CD1c-positive myeloid dendritic cell (primary cell): ENCODE results near the gene PITPNC1.
"Not testable (repeated sequence)": the region's sequence is repeated elsewhere in the genome, so short reads cannot be mapped to it uniquely, and the experiment has no call there.

ENCODE experiments used
- DNase-seq: peaks from one replicate; pipeline ENCODE4 v3.0.0-alpha.2; 2016; ENCODE audit errors: extremely low spot score

PITPNC1 gene

DNA sequence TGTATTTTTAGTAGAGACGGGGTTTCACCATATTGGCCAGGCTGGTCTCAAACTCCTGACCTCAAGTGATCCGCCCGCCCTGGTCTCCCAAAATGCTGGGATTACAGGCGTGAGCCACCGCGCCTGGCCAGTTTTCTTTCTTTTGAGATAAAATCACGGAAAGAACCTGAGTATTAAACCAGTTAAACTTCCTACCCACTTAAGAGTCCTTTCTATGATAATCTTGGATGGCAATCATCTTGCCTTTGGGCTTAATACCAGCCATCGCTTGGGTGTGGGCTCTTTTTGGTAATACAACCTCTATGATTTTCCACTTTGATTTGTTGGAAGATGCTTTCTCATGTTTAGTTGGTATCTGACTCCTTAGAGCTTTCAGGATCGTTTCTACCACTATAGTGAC, 24.0 kb downstream of the PITPNC1 start:
- no peak for DNase-seq

DNA sequence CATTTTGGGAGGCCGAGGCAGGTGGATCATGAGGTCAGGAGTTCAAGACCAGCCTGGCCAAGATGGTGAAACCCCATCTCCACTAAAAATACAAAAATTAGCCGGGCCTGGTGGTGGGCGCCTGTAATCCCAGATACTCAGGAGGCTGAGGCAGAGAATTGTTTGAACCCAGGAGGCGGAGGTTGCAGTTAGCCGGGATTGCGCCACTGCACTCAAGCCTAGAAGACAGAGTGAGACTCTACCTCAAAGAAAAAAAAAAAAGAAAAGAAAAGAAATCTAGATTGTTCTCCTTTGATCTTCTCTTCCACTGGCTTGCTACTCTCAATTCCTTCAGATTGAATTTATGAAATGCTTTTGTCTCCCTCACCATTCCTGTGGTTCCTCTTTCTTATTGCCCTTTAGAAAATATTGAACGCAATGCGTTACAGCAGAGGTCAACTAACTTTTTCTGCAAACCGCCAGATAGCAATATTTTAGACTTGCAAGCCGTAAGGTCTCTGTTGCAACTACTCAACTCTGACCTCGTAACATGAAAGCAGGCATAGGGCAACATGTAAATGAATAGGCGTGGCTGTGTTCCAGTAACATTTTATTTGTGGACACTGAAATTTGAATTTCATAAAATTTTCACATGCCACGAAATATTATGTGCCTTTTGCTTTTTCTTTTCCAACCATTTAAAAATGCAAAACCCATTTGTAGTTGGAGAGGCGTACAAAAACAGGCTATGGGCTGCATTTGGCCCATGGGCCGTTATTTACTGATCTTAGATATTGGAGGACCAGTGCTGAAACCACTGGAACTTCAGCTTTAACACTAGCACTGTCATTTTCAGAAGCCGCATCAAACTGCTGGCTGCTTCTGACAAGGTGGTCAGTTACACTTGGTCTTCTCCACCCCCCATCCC, 24.8 kb downstream of the PITPNC1 start:
- peak; percentile 76 for DNase-seq

DNA sequence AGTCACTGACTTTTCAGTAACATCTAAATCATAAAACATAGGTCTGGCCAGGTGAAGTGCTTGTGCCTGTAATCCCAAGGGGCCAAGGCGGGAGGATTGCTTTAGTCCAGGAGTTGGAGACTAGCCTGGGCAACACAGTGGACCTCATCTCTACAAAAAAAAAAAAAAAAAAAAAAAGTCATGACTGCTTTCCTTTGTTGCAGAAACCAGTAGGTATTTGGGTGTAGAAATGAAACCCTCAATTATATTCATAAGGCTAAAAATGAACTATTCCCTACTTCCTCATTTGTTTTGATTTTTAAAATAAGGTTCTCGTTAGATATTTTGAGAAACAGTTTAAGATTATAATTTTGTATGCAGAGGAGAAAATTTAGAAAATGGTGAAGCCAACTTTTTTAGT, 26.0 kb downstream of the PITPNC1 start:
- peak; percentile 22 for DNase-seq

DNA sequence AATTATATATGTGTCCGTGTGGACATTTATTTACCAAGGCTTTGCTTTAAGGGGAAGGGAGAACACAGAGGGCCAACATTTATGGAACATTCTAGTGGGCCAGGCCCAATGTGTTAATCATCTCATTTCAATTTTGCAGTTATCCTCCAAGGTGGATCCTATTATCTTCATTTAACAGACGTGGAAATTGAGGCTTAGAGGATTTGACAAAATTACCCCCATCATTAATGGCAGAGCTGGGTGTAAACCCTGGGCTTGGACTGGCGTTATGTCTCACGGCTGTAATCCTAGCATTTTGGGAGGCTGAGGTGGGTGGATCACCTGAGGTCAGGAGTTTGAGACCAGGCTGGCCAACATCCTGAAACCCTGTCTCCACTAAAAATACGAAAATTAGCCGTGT, 26.4 kb downstream of the PITPNC1 start:
- DNase-seq: no peak

DNA sequence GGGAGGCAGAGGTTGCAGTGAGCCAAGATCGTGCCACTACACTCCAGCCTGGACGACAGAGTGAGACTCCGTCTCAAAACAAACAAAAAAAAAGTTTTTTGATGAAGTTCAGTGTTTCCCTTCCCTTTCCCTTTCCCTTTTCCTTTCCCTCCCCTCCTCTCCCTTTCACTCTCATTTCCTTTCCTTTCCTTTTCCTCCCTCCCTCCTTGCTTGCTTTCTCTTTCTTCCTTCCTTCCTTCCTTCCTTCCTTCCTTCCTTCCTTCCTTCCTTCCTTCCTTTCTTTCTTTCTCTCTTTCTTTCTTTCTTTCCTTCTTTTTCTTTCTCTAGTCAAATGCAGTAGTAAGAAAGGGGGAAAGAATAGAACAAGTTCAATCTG, 31.4 kb downstream of the PITPNC1 start:
- not testable (repeated sequence) for DNase-seq

DNA sequence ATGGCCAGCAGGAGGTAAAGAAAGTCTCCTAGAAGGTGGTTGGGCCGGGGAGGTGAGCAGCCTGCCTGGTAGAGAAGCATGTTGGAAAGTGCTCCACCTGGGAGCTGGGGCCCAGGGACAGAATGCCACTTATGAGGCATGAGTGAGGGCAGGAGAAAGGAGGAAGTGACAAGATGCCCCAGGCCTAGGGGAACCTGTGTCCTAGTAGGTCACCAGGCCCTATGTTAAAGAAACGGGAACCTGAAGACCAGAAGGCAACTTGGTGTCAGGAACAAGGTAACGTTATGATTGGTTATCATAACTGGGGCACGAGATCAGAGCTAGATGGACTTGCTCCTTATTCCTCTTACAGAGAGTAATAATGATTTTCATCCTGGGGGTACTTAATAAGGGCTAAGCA, 34.3 kb downstream of the PITPNC1 start:
- DNase-seq: peak; percentile 68

DNA sequence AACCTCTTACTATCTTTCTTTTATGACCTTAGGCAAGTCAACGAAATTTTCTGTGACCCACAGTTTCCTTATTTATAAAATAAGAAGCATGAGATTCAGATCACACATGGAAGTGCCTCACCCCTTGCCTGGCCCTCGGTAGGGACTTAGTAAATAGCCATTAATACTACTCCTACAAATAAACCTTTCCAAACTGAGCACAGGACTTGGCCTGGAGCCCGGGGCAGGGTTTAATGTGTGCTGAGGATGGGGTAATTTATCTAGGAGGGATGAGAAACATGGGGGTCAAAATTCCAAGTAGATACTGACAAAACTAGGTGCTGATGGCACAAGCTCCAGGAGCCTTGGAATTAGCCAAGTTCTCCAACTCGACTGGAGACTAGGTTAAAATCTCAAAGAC, 35.0 kb downstream of the PITPNC1 start:
- no peak for DNase-seq

- no peak for DNase-seq
Observed at GRCh38 chr17:67412941-67413340, 35.9 kb downstream of the PITPNC1 start.

DNA sequence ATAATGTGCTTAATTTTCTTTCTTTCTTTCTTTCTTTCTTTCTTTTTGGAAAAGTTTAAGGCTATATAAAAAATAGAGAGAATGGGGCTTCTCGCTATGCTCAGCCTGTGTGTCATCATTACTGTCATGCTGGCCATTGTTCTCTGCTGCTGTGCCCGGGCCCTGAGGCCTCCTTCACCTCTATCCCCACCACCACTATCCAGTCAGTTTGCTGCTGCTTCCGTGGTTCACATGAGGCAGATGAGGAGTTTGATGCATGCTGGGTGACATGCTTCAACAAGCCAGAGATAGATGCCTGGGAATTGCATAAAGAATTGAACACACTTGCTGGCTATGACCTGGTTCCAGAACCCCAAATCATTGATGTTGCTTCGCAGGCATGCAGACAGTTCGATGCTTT, 36.3 kb downstream of the PITPNC1 start:
- no peak for DNase-seq

DNA sequence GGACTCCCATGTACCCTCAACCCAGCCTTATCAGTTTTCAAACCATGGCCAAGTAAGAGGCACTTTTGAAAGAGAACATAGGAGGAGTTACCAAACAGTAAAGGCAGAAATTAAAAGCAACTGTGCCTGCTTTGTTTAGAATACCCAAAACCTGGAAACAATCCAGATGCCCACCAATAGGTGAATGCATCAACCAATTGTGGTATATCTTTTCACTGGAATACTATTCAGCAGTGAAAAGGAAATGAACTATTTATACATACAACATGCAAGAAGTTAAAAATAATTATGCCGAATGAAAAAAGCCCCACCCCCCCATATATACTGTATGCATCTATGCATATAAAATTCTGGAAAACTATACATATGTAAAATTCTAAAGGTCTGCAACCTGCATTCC, 37.0 kb downstream of the PITPNC1 start:
- DNase-seq: no peak

- no peak for DNase-seq
Observed at GRCh38 chr17:67414559-67414958, 37.5 kb downstream of the PITPNC1 start.

DNA sequence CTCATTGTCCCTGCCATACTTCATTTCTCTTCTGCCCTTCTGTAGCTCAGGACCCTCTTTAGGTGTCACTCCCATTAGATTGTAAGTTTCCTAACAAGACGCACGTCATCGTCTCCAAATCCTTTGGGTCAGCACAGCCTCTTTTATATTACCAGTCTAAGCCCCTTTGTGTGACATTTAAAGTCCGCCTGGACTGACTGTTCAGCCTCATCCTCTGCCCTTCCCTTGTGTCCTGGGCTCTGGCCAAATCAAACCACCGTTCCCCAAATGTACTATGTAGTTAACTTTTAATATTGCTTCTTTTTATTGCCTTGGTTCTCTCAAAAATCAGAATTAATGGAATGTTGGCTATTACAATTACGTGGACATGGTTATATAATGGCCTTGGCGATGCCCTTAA, 38.2 kb downstream of the PITPNC1 start:
- DNase-seq: no peak

DNA sequence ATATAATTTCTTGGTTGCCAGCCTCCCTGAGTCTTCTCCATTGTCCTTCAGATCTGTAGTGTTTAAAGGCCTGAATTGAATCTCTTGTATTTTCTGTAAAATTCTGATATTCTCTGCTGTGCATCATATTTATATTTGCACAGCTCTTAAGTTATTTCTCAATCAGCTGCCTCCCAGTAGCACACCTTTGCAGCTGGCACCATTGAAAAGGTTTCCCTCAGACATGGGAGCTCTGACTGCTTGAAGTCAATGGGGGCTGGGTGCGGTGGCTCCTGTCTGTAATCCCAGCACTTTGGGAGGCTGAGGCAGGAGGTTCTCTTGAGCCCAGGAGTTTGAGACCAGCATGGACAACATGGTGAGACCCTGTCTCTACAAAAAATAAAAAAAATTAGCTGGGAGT, 40.4 kb downstream of the PITPNC1 start:
- DNase-seq: no peak

- no peak for DNase-seq
Observed at GRCh38 chr17:67420994-67421393, 43.9 kb downstream of the PITPNC1 start.

DNA sequence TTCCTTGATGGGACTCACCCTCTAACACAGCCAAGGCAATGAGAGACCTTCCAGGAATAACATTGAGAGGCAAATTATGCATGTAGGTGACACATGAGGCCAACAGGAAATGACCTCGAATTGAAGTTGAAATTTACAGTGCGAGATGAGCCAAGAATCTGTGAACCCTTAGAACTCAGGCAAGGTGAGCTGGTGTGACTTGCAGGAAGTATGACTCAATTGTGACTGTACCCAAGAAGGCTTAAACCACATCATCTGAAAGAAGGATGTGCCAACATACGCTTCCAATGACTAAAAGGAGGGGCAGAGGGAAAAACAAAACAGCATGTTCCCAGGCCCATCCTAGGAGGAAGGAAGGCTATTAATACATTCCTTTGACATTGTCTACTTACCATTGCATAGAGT, 44.8 kb downstream of the PITPNC1 start:
- DNase-seq: peak; percentile 63

DNA sequence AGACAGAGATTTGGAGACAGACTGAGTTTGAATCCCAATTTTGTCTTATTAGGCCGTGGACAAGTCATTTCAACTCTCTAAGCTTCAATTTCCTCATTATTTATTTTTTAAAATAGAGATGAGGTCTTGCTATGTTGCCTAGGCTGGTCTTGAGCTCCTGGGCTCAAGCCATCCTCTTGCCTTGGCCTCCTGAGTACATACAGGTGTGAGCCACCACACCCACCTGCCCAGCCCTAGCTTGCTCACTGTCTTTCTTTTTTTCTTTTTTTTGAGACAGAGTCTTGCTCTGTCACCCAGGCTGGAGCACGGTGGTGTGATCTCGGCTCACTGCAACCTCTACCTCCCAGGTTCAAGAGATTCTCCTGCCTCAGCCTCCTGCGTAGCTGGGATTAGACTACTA, 45.2 kb downstream of the PITPNC1 start:
- not testable (repeated sequence) for DNase-seq

DNA sequence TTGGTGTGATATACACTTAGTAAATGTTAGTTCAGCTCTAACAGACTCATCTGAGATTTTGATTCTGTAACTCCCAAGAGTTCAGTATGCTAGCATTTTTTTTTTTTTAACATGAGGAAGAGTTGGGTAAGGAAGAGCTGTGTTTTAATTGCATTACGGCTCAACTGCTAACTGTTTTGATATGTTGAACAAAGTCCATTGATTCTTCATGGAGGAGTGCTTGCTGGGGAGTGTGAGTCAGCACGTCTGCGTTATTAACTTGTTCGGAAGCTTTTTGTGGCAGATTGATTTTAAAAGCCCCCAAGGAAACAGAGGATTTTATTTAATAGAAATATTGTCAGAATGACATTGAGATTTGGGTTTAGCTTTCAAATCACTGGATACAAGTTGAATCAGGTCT, 45.8 kb downstream of the PITPNC1 start:
- no peak for DNase-seq

GRCh38 chr17:67425571-67426160, 48.6 kb downstream of the PITPNC1 start:
- DNase-seq: no peak

- no peak for DNase-seq
Observed at GRCh38 chr17:67427424-67427823, 50.3 kb downstream of the PITPNC1 start.

GRCh38 chr17:67430515-67430914, 53.4 kb downstream of the PITPNC1 start:
- DNase-seq: not testable (repeated sequence)

DNA sequence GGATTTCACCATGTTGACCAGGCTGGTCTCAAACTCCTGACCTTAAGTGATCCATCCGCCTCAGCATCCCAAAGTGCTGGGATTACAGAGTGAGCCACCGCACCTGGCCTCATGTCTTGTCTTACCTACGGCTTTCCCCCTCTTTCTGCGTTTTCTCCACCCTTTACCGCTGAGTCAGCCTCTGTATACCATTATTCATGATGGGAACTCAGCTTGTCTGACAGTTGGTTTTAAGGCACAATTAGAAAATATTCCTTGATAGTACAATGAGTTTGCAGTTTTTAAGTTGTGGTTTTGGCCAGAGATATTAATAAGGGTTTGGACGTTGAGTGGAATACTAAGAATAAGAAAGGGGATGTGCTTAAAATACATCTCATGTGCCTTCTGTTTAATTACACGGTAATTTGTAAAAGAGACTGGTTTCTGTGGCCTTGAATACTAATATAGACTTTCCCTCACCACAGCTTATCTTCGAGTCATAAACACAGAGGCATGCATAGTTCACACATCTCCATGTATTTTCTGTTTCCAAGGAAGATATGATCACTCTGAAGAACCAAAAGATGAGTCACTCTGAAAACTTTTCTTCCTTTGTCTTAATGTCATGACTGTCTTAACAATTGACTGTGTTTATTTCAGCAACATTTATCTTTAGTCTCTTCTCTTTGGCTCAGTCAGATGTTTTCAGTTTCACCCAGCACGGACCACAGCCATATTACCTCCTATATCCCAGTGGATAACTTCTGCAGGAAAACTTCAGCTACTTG, 54.4 kb downstream of the PITPNC1 start:
- peak; percentile 72 for DNase-seq

DNA sequence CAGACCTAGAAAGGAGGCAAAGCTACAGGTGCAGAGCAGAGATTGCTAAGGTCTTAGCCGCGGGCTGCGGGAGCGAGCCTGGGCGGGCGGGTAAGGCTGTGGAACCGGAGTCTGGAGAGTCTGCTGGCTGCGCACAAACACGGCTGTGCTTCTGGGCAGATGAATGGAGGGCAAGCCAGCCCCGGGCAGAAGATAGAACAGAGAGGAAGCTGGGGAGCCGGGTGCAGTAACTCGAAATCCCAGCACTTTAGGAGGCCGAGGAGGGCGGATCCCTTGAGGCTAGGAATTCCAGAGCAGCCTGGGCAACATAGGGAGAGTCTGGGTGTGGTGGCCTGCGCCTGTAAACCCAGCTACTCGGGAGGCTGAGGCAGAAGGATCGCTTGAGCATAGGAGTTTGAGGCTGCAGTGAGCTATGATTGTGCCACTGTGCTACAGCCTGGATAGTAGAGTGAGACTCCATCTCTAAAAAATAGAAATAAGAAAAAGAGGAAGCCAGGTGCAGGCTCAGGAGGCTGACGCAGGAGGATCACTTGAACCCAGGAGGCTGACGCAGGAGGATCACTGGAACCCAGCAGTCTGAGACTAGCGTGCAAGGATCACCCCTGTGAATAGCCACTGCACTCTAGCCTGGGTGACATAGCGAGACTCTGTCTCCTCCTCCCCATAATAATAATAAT, 56.3 kb downstream of the PITPNC1 start:
- DNase-seq: no peak
